OCI-LY3 (cell line): Measurements from ENCODE around the gene OR2T2.
A peak's percentile ranks its signal among the peaks of the same experiment; 100 is the strongest.

Source experiments
- CTCF ChIP-seq: fragments of 200-600, 300-600 bp; sonication (generic); IDR thresholded peaks from 2 replicates; pipeline ENCODE4 v1.5.1; 2014; ENCODE audit warnings: antibody characterized with exemption, low read length, low read depth
- EZH2phosphoT487 ChIP-seq: fragments of 200-600 bp; shearing (Covaris generic); IDR thresholded peaks from 2 replicates; pipeline ENCODE4 v1.6.1; 2018; ENCODE audit warnings: antibody characterized with exemption, mixed run types, low read depth

GRCh38 chr1:248404024-248404423 is 41.4 kb upstream of the OR2T2 start:
- peak; percentile 58 for TF ChIP-seq CTCF
- TF ChIP-seq EZH2phosphoT487, result no peak
